NCI-H510A treated with DMSO at 0.1 percent for 48 hours (cell line): Measurements from ENCODE around the gene RGS21.

Experiments
- DNase-seq: peaks from one replicate; lab custom pipeline; 2025; lab: John Stamatoyannopoulos, UW

The RGS21 gene

GRCh38 chr1:192378878-192379277, 62.1 kb downstream of the RGS21 start:
- no peak for DNase-seq

- DNase-seq, result no peak
These were observed 62.8 kb downstream of the RGS21 start for GRCh38 chr1:192379554-192379953.

GRCh38 chr1:192382758-192383157, 66.0 kb downstream of the RGS21 start:
- DNase-seq, result no peak

- DNase-seq, result no peak
These were observed 69.4 kb downstream of the RGS21 start for GRCh38 chr1:192386051-192386650.

GRCh38 chr1:192395211-192395610, 78.4 kb downstream of the RGS21 start:
- DNase-seq, result no peak

GRCh38 chr1:192395895-192396294, 79.1 kb downstream of the RGS21 start:
- peak; percentile 6 for DNase-seq

GRCh38 chr1:192399161-192399560, 82.4 kb downstream of the RGS21 start:
- DNase-seq, result no peak

- DNase-seq, result no peak
These were observed 85.0 kb downstream of the RGS21 start for GRCh38 chr1:192401825-192402224.

GRCh38 chr1:192402571-192402970, 85.8 kb downstream of the RGS21 start:
- DNase-seq, result no peak

- no peak for DNase-seq
These were observed 90.4 kb downstream of the RGS21 start for GRCh38 chr1:192407206-192407605.
